IPS DF 6.9 (cell line): ENCODE data around the gene GLIS2.
"Not testable (repeated sequence)": the region's sequence is repeated elsewhere in the genome, so short reads cannot be mapped to it uniquely, and the experiment has no call there.

Experiments
- DNase-seq: peaks from one replicate; pipeline ENCODE4 v3.0.0-alpha.2; 2013; ENCODE audit warnings: low read depth, low spot score
- H3K27ac ChIP-seq: one replicate; pipeline ENCODE4 v1.5.1; 2013; ENCODE audit warnings: low read length, control low read depth
- H3K27me3 ChIP-seq: 2 replicates; pipeline ENCODE4 v1.6.1; 2013; ENCODE audit warnings: mild to moderate bottlenecking, low read length; ENCODE audit not compliant: control insufficient read depth, insufficient read depth
- H3K36me3 ChIP-seq: 2 replicates; pipeline ENCODE4 v1.6.1; 2013; ENCODE audit warnings: low read length; ENCODE audit not compliant: control insufficient read depth, insufficient read depth
- H3K4me1 ChIP-seq: 2 replicates; pipeline ENCODE4 v1.6.1; 2013; ENCODE audit warnings: low read length; ENCODE audit not compliant: control insufficient read depth, insufficient read depth
- H3K4me3 ChIP-seq: 2 replicates; pipeline ENCODE4 v1.5.1; 2013; ENCODE audit warnings: mild to moderate bottlenecking, low read length
- H3K9me3 ChIP-seq: 2 replicates; pipeline ENCODE4 v1.6.1; 2013; ENCODE audit warnings: low read length, inconsistent platforms; ENCODE audit not compliant: control insufficient read depth, insufficient read depth
- WGBS: extraction: QIAGEN DNeasy Blood & Tissue Kit; methylation state at CpG from one replicate; pipeline ENCODE4 v1.1.7; 2013; ENCODE audit warnings: mixed read lengths, missing lambda C conversion rate; ENCODE audit not compliant: insufficient read length, insufficient coverage; 5-methylcytosine and 5-hydroxymethylcytosine counted together

Gene GLIS2

GRCh38 chr16:4328046-4328781 is 12.3 kb downstream of the GLIS2 start:
- Histone ChIP-seq H3K4me1 (peaks cover 14% of the 10 kb centered on the region), H3K27me3 (no peaks in the 10 kb centered on the region), H3K36me3 (peaks cover 3% of the 10 kb centered on the region; the same call in 1 of the 2 replicates), H3K9me3 (no peaks in the 10 kb centered on the region), H3K4me3 (peak overlapping the region; percentile 18; the same call in 1 of the 2 replicates), H3K27ac (no peak overlapping the region)
- no CpG with 5 or more reads among the region's 30 CpGs for WGBS
- no peak for DNase-seq

- H3K36me3 ChIP-seq = peaks cover 3% of the 10 kb centered on the region; the same call in 1 of the 2 replicates
- H3K4me1 ChIP-seq = peaks cover 8% of the 10 kb centered on the region
- H3K27me3 ChIP-seq = no peaks in the 10 kb centered on the region
- H3K27ac ChIP-seq = no peak overlapping the region
- no peak overlapping the region for H3K4me3 ChIP-seq
- no CpG with 5 or more reads among the region's 17 CpGs for WGBS
- H3K9me3 ChIP-seq = no peaks in the 10 kb centered on the region
- no peak for DNase-seq
These were observed 13.2 kb downstream of the GLIS2 start for GRCh38 chr16:4328782-4329775.

GRCh38 chr16:4330277-4330874 is 14.5 kb downstream of the GLIS2 start:
- Histone ChIP-seq H3K36me3 (peaks cover 3% of the 10 kb centered on the region; the same call in 1 of the 2 replicates), H3K9me3 (no peaks in the 10 kb centered on the region), H3K4me3 (no peak overlapping the region), H3K4me1 (peaks cover 5% of the 10 kb centered on the region; the same call in 1 of the 2 replicates), H3K27me3 (no peaks in the 10 kb centered on the region), H3K27ac (no peak overlapping the region)
- WGBS = no CpG with 5 or more reads among the region's 14 CpGs
- DNase-seq = no peak

- Histone ChIP-seq H3K27me3 (no peaks in the 10 kb centered on the region), H3K9me3 (no peaks in the 10 kb centered on the region), H3K27ac (no peak overlapping the region), H3K4me3 (no peak overlapping the region), H3K36me3 (peaks cover 4% of the 10 kb centered on the region; the same call in 1 of the 2 replicates), H3K4me1 (peaks cover 5% of the 10 kb centered on the region; the same call in 1 of the 2 replicates)
- WGBS = no CpG with 5 or more reads among the region's 14 CpGs
- DNase-seq = no peak
These were observed 16.2 kb downstream of the GLIS2 start for GRCh38 chr16:4332083-4332482.

- Histone ChIP-seq H3K4me3 (no peak overlapping the region), H3K27ac (no peak overlapping the region), H3K27me3 (no peaks in the 10 kb centered on the region), H3K9me3 (no peaks in the 10 kb centered on the region), H3K36me3 (peaks cover 7% of the 10 kb centered on the region; the same call in 1 of the 2 replicates), H3K4me1 (peaks cover 5% of the 10 kb centered on the region; the same call in 1 of the 2 replicates)
- no CpG with 5 or more reads among the region's 19 CpGs for WGBS
- DNase-seq = no peak
These were observed 16.9 kb downstream of the GLIS2 start for GRCh38 chr16:4332623-4333307.

GRCh38 chr16:4333308-4333638 is 17.4 kb downstream of the GLIS2 start:
- Histone ChIP-seq H3K36me3 (peaks cover 7% of the 10 kb centered on the region; the same call in 1 of the 2 replicates), H3K4me3 (no peak overlapping the region), H3K4me1 (peaks cover 3% of the 10 kb centered on the region; the same call in 1 of the 2 replicates), H3K27me3 (no peaks in the 10 kb centered on the region), H3K9me3 (no peaks in the 10 kb centered on the region), H3K27ac (no peak overlapping the region)
- no CpG with 5 or more reads among the region's 9 CpGs for WGBS
- no peak for DNase-seq

GRCh38 chr16:4333714-4334113 is 17.8 kb downstream of the GLIS2 start:
- not testable (repeated sequence) for H3K27me3 ChIP-seq, H3K9me3 ChIP-seq, H3K4me3 ChIP-seq, H3K4me1 ChIP-seq, DNase-seq, H3K36me3 ChIP-seq, H3K27ac ChIP-seq
- no CpG with 5 or more reads among the region's 9 CpGs for WGBS

GRCh38 chr16:4334724-4335495 is 19.0 kb downstream of the GLIS2 start:
- no CpG with 5 or more reads among the region's 32 CpGs for WGBS
- Histone ChIP-seq H3K4me3 (no peak overlapping the region), H3K27ac (no peak overlapping the region), H3K4me1 (no peaks in the 10 kb centered on the region), H3K9me3 (no peaks in the 10 kb centered on the region), H3K27me3 (no peaks in the 10 kb centered on the region), H3K36me3 (peaks cover 19% of the 10 kb centered on the region)
- no peak for DNase-seq

GRCh38 chr16:4336701-4337539 is 21.1 kb downstream of the GLIS2 start:
- no peaks in the 10 kb centered on the region for H3K27me3 ChIP-seq
- H3K4me1 ChIP-seq = no peaks in the 10 kb centered on the region
- no peak overlapping the region for H3K27ac ChIP-seq
- no peak overlapping the region for H3K4me3 ChIP-seq
- no peaks in the 10 kb centered on the region for H3K9me3 ChIP-seq
- DNase-seq = no peak
- peaks cover 24% of the 10 kb centered on the region for H3K36me3 ChIP-seq
- no CpG with 5 or more reads among the region's 41 CpGs for WGBS
